Prostate gland (tissue), 2 donors: ENCODE measurements around the gene FRRS1L.

Experiments
- POLR2A ChIP-seq: fragments of 450-650 bp; IDR thresholded peaks from one replicate; pipeline ENCODE4 v1.6.1; 2016; ENCODE audit warnings: antibody characterized with exemption, mild to moderate bottlenecking
- POLR2AphosphoS5 ChIP-seq: sonication (generic); formaldehyde crosslinking; IDR thresholded peaks from one replicate; pipeline ENCODE4 v1.6.1; 2017; ENCODE audit warnings: antibody characterized with exemption
- TF ChIP-seq, protein P1 (sequence below), 4 experiments: fragments of 200-600 bp in 2 of 4; fragments of 450-650 bp in 2 of 4; sonication (generic) in 2 of 4; IDR thresholded peaks; 1 replicate in 3 of 4; 2 replicates in 1 of 4; pipeline ENCODE4 v1.5.1; 2016 to 2019; ENCODE audit warnings: antibody characterized with exemption in 4 of 4, mild to moderate bottlenecking in 2 of 4, moderate library complexity in 2 of 4

DNA sequence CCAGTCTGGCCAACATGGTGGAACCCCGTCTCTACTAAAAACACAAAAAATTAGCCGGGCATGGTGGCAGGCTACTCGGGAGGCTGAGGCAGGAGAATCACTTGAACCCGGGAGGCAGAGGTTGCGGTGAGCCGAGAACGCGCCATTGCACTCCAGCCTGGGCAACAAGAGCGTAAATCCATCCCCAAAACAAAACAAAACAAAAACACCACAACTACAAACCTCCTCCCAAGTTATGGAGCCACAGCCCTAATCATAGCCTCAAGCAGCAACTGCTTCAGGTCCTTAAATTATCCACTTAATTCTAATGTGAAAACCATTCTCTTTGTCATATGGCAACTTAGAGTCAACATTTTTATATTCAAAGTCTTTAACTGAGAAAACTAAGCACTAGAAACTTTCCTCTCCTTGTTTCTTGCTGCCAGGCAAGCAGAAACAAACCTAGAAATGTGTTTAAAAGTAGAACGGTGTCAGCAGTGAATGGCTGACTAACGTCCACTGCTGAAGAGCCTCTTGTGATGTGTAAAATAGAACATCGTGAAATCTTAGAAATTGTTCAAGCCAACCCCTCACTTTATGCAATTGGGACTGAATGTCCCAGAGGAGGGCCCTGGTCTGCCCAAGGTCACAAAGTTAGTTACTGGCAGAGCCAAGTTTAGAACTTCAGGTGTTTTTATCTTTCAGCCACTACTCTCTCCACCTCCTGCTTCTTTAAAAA is 53.0 kb downstream of the FRRS1L start:
- TF ChIP-seq POLR2AphosphoS5 (no peak), POLR2A (no peak)
- TF ChIP-seq, protein P1, sequence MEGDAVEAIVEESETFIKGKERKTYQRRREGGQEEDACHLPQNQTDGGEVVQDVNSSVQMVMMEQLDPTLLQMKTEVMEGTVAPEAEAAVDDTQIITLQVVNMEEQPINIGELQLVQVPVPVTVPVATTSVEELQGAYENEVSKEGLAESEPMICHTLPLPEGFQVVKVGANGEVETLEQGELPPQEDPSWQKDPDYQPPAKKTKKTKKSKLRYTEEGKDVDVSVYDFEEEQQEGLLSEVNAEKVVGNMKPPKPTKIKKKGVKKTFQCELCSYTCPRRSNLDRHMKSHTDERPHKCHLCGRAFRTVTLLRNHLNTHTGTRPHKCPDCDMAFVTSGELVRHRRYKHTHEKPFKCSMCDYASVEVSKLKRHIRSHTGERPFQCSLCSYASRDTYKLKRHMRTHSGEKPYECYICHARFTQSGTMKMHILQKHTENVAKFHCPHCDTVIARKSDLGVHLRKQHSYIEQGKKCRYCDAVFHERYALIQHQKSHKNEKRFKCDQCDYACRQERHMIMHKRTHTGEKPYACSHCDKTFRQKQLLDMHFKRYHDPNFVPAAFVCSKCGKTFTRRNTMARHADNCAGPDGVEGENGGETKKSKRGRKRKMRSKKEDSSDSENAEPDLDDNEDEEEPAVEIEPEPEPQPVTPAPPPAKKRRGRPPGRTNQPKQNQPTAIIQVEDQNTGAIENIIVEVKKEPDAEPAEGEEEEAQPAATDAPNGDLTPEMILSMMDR (IDR thresholded peaks at IDR 0.05) = no peak
